ENCODE measurements around the gene KCNIP3. TPM values are rescaled to one million over a fixed set of nuclear protein-coding genes. Genes with fewer than 3 reads are reported as not detected.
"Not testable (repeated sequence)": the region's sequence is repeated elsewhere in the genome, so short reads cannot be mapped to it uniquely, and the experiment has no call there.

Gene KCNIP3
- total RNA-seq (2014; rRNA removed; shearing (Covaris generic)): 0.47 TPM in 1 of 2 replicates, not detected in the other

DNA sequence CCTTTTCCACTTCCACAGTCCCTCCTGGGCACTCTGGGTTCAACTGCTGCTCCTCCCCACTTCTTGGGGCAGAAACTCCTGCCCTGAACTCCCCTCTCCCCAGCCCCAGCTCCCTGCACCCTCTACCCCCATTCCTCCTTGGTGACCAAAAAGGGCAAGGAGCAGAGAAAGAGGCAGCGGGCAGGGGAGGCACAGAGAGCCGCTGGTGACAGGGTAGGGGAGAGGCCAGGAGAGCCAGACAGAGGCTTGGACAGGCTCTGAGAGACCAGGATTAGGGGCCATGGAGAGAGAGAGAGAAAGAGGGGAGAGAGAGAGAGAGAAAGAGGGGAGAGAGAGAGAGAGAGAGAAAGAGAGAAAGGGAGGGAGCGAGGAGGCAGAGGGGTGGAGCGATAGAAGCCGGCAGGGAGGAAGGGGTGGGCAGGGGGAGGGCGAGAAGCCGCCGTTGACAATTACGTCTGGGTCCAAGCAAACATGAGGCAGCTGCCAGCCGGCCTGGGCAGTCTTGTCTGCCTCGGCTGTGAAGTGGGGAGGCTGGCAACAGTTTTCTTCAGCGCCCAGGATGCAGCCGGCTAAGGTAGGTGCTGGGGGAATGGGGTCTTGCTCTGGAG is at the start of gene KCNIP3:
TSS of gene KCNIP3 (plus strand) at position 468 of the 608 bp plus-strand sequence. CDS start at position 560, 92 bp downstream.
- H3K36me3 ChIP-seq: no peaks in the 10 kb centered on the region
- no peak within 1 kb of the TSS for H3K27ac ChIP-seq
- DNase-seq (ENCODE audit: low read depth in 1 of 2, low spot score in 2 of 2): no peak
- no peaks in the 10 kb centered on the region for H3K27me3 ChIP-seq (replicated peaks)
- no peak within 1 kb of the TSS for H3K4me3 ChIP-seq
- no peaks in the 10 kb centered on the region for H3K4me1 ChIP-seq (replicated peaks)
- no peaks in the 10 kb centered on the region for H3K9me3 ChIP-seq (replicated peaks)

DNA sequence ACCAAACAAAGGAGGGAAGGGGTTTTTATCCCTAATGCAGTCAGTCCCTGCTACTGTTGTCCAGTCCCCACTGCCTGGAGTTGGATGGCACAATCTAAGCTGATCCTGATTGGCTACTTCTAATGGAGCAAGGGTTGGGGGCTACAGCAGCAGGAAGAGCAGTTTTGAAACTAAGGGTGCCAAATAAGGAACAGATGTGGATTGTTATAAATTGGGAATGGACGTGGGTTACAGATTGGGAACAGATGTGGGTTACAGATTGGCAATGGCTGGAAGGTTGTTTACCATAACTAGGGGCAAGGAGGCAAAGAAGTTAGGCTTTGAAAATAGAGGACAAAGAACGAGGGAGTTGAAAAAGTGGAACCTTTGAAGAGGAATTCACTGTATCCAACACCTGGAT is 38.9 kb upstream of the KCNIP3 start:
- Histone ChIP-seq H3K4me1 (replicated peaks) (no peaks in the 10 kb centered on the region), H3K4me3 (no peak overlapping the region), H3K9me3 (replicated peaks) (no peaks in the 10 kb centered on the region), H3K36me3 (no peaks in the 10 kb centered on the region), H3K27ac (no peak overlapping the region), H3K27me3 (replicated peaks) (no peaks in the 10 kb centered on the region)
- DNase-seq (ENCODE audit: low read depth in 1 of 2, low spot score in 2 of 2): no peak

DNA sequence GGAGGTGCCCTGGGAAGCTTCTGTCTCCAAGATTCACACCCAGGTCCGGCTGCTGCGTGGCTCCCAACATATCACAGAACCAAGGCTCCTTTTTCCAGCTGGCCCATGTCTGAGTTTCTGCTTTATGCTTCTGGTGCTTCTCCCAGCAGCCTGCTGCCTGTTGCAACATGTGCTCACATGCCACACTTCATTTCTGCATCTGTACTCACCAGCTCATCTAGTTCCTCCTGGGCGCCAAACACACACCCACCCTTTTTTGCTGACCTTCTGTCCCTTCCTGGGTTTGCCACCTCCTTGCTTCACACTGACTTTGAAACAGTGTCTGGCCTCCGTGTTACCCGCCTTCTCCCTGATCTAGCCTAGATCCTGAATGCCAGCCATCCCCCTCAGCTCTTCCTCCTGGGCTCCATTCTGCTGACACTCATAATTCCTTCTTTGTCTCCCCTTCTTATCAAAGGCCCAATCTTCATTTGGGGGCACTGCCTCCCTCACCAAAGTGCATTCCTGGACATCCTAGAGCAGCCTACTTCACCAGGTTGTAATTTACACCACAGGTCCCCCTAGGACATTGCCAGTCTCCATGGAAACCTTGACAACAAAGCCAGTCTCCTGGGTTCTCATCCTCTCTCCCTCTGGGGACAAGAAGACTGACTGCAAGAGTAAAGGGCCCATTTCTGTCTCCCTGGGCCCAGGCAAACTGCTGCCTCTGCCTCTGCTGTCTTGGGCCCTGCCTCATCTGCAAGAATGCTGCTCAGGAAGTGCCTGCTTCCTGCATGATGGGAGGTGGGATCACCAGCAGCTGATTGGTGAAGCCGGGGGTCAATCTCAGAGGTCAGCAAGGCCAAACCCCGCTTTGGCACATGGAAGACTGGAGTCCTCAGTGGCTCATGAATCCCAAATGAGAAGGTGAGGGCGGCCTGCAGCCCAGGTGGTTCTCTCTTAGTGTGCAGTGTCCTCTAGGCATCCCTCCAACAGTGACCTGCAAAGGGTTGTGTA is 36.8 kb upstream of the KCNIP3 start:
- H3K9me3 ChIP-seq (replicated peaks): no peaks in the 10 kb centered on the region
- H3K4me1 ChIP-seq (replicated peaks): no peaks in the 10 kb centered on the region
- no peak overlapping the region for H3K27ac ChIP-seq
- H3K27me3 ChIP-seq (replicated peaks): no peaks in the 10 kb centered on the region
- peak in 1 of 2 experiments; percentile 24 for DNase-seq (ENCODE audit: low read depth in 1 of 2, low spot score in 2 of 2)
- no peak overlapping the region for H3K4me3 ChIP-seq
- H3K36me3 ChIP-seq: no peaks in the 10 kb centered on the region

DNA sequence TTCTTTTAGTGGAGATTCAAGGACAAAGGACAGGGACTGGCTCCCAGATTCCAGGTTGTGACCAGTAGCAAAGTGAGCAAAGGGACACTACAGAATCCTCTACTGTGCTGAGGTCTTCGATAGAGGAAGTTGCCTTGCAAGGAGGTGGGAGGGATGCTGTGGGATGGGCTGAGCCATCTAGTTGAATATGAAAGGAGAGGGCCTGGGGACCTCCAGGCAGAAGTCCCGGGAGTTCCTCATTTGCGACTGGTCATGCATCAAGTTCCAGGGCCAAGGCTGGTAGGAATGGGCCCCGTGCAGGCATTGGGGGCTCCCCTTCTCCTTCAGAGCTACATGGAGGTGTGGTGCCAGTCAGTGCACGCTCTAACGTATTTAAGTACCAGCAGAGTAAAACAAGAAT is 35.5 kb upstream of the KCNIP3 start:
- Histone ChIP-seq H3K27ac (no peak overlapping the region), H3K4me1 (replicated peaks) (no peaks in the 10 kb centered on the region), H3K27me3 (replicated peaks) (no peaks in the 10 kb centered on the region), H3K4me3 (no peak overlapping the region), H3K36me3 (no peaks in the 10 kb centered on the region), H3K9me3 (replicated peaks) (no peaks in the 10 kb centered on the region)
- DNase-seq (ENCODE audit: low read depth in 1 of 2, low spot score in 2 of 2): no peak

DNA sequence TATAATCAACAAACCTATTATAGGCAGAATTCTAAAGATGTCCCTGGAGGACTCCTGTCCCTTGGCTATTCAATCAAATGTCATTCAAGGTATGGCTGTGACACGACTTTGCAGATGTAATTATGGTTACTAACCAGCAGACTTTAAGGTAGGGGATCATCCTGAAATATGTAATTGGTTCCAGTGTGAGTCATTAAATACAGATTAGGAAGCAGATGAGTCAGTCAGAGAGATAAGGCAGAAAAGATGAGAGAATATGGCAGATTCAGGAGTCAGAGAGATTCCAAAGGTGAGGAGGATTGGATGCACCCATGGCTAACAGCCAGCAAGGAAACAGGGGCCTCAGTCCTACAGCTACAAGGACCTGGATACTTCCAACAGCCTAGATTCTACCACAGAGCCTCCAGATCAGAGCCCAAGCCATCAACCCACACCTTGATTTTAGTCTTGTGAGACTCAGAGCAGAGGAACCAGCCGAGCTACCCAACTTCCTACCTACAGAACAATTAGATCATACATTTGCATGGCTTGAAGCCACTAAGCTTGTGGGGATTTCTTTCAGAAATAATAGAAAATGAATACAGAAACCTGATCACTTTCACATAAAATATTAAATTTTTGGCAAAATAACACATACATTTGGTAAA is 34.1 kb upstream of the KCNIP3 start:
- H3K27me3 ChIP-seq (replicated peaks): no peaks in the 10 kb centered on the region
- H3K36me3 ChIP-seq: no peaks in the 10 kb centered on the region
- no peak for DNase-seq (ENCODE audit: low read depth in 1 of 2, low spot score in 2 of 2)
- H3K9me3 ChIP-seq (replicated peaks): no peaks in the 10 kb centered on the region
- no peaks in the 10 kb centered on the region for H3K4me1 ChIP-seq (replicated peaks)
- no peak overlapping the region for H3K27ac ChIP-seq
- H3K4me3 ChIP-seq: no peak overlapping the region

DNA sequence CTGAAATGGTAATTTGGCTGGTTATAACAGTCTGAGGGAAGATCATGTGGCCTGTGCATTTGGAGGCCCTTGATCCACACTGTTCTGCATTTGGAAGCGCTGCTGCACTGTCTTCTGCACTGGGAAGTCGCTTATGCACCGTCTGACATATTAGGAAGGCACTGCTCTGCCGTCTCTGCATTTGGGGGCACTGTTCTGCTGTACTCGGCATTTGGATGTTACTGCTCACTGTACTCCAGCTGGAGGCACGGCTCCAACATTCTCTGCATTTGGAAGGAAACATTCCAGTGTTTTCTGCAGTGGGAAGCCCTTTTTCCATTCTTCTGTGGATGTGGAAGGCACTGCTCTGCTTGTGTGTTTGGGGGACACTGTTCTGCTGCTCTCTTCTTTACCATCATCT is 32.5 kb upstream of the KCNIP3 start:
- no peak for DNase-seq (ENCODE audit: low read depth in 1 of 2, low spot score in 2 of 2)
- Histone ChIP-seq H3K27me3 (replicated peaks) (no peaks in the 10 kb centered on the region), H3K4me3 (no peak overlapping the region)

DNA sequence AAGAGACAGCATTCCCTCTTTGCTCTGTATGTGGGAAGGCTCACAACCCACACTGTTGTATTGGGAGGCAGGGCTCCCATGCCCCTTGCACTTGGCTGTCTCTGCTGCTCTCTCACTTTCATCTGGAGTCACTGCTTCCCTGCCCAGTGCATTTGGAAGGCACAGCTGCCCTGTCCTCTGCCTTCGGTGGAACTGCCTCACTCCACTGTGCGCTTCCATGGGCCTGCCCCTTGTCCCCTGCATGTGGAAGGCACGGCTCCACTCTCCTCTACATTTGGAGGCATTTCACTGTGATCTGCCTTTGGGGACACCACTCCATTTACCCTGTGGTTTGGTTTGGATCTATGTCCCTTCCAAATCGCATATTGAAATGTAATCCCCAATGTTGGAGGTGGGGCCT is 32.0 kb upstream of the KCNIP3 start:
- Histone ChIP-seq H3K4me3 (no peak overlapping the region), H3K36me3 (no peaks in the 10 kb centered on the region), H3K27me3 (replicated peaks) (no peaks in the 10 kb centered on the region), H3K27ac (no peak overlapping the region), H3K9me3 (replicated peaks) (no peaks in the 10 kb centered on the region), H3K4me1 (replicated peaks) (no peaks in the 10 kb centered on the region)
- DNase-seq (ENCODE audit: low read depth in 1 of 2, low spot score in 2 of 2): no peak

More for the DNA sequence above, 32.5 kb upstream of the KCNIP3 start:
- Histone ChIP-seq H3K27ac (no peak overlapping the region), H3K9me3 (replicated peaks) (no peaks in the 10 kb centered on the region), H3K4me1 (replicated peaks) (no peaks in the 10 kb centered on the region), H3K36me3 (no peaks in the 10 kb centered on the region)

DNA sequence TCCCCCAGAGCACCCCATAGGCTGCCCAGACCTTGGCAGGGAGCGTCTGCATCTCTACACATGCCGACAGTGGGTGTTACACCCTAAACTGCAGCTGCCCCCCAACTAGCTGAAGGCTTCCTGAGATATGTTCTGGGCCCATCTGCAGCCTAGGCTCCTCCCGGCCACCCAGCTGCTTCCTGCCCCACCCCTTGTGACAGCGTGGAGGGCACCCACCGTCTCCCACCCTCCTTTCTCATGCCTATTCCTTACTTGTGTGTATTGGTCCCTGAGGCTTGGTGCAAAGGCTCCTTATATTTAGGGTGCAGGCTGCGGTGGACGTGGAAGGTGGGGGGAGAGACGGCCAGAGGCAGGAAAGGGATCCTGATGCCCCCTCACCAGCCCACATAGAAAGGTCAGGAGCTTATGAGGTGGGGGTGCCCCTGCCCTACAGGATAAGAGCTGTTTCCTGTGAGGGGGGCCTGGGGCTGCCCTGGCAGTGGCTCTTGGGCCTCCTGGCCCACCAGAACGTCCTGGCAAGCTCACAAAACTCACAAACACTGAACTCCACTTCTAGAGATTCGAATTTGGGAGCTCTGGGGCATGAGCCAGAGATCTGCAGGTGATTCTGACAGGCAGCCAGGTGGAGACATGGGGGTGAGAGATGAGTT is 30.2 kb upstream of the KCNIP3 start:
- H3K36me3 ChIP-seq: no peaks in the 10 kb centered on the region
- H3K4me3 ChIP-seq: no peak overlapping the region
- H3K27ac ChIP-seq: no peak overlapping the region
- no peaks in the 10 kb centered on the region for H3K4me1 ChIP-seq (replicated peaks)
- DNase-seq (ENCODE audit: low read depth in 1 of 2, low spot score in 2 of 2): peak in 1 of 2 experiments; percentile 25
- H3K9me3 ChIP-seq (replicated peaks): no peaks in the 10 kb centered on the region
- no peaks in the 10 kb centered on the region for H3K27me3 ChIP-seq (replicated peaks)

DNA sequence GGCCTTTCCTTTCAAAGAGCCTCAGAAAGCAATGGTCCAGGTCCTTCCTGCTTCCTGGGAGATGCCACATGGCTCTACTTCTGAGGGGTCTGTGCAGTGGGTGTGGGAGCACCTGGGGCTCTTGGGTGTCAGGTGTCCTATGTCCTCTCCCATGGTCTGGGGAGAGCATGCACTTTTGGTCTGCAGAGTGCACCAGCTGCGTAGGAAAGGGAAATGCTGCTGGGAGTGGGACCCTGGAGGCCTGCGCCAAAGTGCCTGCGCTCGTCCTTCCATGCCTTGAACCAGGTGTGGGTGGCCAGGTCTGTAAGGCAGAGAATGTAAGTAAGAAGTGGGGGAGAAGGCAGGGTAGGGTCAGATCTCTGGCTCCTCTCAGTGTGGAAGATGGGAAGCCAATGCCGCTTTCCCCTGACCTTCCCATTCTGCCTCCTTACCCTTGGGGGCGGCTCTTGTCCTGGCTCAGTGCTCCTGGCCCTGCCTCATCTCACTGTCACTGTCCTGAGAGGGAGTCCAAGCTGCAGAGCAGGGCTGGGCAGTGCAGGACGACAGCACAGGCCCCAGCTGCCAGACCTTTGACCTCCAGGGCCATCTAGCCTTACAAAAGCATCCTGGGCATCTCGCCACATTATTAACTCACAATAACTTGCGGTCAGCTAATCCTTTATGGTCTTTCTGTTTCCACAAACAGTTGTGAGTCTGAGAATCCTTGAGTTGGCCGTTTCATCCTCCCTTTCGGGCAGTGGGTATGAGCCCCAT is 29.5 kb upstream of the KCNIP3 start:
- no peaks in the 10 kb centered on the region for H3K9me3 ChIP-seq (replicated peaks)
- H3K4me3 ChIP-seq: no peak overlapping the region
- no peak overlapping the region for H3K27ac ChIP-seq
- H3K36me3 ChIP-seq: no peaks in the 10 kb centered on the region
- DNase-seq (ENCODE audit: low read depth in 1 of 2, low spot score in 2 of 2): peak in 1 of 2 experiments; percentile 17
- H3K4me1 ChIP-seq (replicated peaks): no peaks in the 10 kb centered on the region
- H3K27me3 ChIP-seq (replicated peaks): no peaks in the 10 kb centered on the region

DNA sequence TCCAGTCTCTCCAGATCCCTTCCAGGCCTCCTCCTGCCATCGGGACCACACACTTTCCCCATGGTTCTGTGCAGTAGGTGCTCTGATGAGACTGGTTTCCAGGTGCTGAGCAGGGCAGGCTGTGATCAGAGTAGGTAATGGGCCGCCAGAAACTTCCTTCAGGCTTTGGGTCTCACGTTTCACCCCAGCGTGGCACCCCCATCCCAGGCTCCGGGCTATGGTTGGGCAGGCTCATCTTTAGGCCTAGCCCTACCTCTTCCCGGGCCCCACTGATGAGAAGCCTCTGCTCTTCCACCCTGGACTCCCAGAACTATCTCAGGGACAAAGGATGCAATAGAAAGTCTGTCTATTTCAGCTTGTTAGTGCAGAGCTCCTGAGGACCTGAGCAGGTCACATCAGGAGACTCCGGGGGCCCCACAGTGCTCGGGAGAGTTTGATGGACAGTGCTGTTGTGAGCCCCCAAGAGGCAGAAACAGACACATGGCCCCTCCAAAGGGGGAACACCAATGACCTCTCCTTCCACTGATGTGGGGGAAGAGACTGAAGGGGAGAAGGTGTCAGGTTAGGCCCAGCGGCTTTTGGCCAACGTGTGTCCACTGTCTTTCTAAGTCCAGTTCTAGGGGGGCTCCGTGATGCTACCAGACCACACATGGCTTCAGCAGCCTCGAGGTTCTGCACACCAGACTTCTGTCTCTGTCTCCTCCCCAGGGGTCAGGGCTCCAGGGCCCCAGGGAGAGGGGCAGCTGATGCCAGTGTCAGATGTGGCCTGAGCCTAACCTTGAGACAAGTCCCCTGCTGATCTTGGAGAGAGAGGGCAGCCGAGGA is 28.7 kb upstream of the KCNIP3 start:
- DNase-seq (ENCODE audit: low read depth in 1 of 2, low spot score in 2 of 2): peak in 1 of 2 experiments; percentile 32
- H3K27me3 ChIP-seq (replicated peaks): no peaks in the 10 kb centered on the region
- no peaks in the 10 kb centered on the region for H3K36me3 ChIP-seq
- H3K9me3 ChIP-seq (replicated peaks): no peaks in the 10 kb centered on the region
- H3K27ac ChIP-seq: no peak overlapping the region
- no peaks in the 10 kb centered on the region for H3K4me1 ChIP-seq (replicated peaks)
- H3K4me3 ChIP-seq: no peak overlapping the region

DNA sequence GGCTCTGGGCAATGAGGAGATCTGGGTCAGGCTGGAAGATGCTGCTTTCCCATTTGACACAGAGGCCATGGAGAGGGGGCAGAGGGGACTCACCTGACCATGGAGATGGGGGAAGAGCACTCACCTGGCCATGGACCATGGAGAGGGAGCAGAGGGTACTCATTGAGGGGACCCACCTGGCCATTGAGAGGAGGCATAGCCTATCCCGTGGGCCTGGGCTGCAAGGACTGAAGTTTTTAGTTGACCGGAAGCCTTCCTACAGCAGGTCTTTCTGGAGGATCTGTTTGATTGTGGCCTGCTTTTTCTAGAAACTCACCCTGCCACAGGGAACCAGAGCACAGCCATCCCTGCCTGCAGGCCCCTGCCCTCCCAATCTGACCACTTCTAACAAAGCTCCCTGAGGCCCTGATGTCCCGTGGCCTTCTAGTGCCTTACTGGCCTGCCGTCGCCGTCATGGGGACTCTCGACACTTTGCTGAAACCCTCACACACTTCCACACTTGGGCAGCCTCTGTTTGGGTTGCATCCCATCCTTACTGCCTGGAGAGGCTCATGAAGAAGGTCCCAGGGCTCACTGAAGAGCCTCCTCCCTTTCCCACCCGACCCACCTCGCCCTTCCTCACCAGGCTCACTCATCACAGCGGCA is 28.0 kb upstream of the KCNIP3 start:
- no peaks in the 10 kb centered on the region for H3K9me3 ChIP-seq (replicated peaks)
- no peaks in the 10 kb centered on the region for H3K27me3 ChIP-seq (replicated peaks)
- peak in 1 of 2 experiments; percentile 25 for DNase-seq (ENCODE audit: low read depth in 1 of 2, low spot score in 2 of 2)
- H3K27ac ChIP-seq: no peak overlapping the region
- H3K4me1 ChIP-seq (replicated peaks): no peaks in the 10 kb centered on the region
- H3K4me3 ChIP-seq: no peak overlapping the region
- H3K36me3 ChIP-seq: no peaks in the 10 kb centered on the region

DNA sequence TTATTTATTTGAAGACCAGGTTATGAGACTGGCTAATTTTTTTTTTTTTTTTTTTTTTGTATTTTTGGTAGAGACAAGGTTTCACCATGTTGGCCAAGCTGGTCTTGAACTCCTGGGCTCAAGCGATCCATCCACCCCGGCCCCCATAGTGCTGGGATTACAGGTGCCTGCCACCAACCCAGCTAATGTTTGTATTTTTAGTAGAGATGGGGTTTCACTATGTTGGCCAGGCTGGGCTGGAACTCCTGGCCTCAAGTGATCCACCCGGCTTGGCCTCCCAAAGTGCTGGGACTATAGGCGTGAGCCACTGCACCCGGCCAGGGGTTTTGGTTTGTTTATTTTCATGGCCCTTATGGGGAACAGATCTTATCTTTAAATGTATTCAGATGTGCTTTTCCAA is 27.4 kb upstream of the KCNIP3 start:
- DNase-seq (ENCODE audit: low read depth in 1 of 2, low spot score in 2 of 2): peak in 1 of 2 experiments; percentile 19
- H3K27me3 ChIP-seq (replicated peaks); H3K36me3 ChIP-seq; H3K9me3 ChIP-seq (replicated peaks); H3K4me1 ChIP-seq (replicated peaks); H3K27ac ChIP-seq; H3K4me3 ChIP-seq: not testable (repeated sequence)
